Non-pigmented ciliary epithelial cell (primary cell): ENCODE measurements around the gene CPN2.

ENCODE experiments used
- DNase-seq: peaks from one replicate; pipeline ENCODE4 v3.0.0-alpha.2; 2010; ENCODE audit warnings: low read depth

CPN2 gene

GRCh38 chr3:194328053-194328657 is 23.0 kb downstream of the CPN2 start:
- DNase-seq, result no peak

DNA sequence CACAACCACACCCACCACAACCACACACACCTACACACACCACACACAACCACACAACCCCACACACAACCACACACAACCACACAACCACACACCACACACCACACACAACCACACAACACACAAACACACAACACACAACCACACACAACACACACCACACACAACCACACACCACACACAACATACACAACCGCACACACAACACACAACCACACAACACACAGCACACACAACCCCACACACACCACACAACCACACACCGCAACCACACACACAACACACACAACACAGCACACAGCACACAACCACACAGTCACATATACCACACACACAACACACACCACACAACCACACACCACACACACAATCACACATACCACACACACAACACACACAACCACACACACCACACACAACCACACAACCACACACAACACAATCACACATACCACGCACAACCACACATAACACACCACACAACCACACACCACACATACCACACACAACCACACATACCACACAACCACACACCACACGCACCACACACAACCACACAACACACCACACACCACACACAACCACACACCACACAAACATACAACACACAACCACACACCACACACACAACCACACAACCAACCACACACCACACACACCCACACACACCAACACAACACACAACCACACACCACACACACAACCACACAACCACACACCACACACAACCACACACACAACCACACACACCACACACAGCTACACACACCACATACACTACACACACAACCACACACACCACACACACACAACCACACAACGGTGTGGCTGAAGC is 23.7 kb downstream of the CPN2 start:
- DNase-seq, result no peak

GRCh38 chr3:194326968-194327217 is 24.2 kb downstream of the CPN2 start:
- no peak for DNase-seq

DNA sequence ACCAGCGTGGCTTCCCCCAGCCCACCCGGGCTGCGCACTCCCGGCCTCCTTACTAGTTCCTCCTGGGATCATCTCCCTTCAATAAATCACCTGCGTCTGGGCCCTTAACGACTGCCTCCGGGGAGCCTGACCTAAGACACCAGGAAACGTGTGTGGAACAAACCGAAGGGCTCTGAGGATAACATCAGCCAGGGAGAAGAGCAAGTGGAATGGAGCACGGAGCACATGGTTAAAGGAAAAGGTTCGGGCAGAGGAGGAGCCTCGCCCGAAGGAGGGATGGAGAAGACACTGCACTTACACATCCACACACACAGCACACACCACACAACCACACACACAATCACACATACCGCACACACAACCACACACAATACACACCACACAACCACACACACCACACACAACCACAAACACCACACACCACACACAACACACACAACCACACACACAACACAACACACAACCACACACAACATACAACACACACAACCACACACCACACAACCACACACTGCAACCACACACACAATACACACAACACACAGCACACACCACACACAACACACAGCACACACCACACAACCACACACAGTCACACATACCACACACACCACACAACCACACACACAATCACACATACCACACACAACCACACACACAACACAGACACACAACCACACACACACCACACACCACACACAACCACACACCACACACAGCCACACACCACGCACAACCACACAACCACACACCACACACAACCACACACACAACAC is 24.7 kb downstream of the CPN2 start:
- DNase-seq, result no peak

DNA sequence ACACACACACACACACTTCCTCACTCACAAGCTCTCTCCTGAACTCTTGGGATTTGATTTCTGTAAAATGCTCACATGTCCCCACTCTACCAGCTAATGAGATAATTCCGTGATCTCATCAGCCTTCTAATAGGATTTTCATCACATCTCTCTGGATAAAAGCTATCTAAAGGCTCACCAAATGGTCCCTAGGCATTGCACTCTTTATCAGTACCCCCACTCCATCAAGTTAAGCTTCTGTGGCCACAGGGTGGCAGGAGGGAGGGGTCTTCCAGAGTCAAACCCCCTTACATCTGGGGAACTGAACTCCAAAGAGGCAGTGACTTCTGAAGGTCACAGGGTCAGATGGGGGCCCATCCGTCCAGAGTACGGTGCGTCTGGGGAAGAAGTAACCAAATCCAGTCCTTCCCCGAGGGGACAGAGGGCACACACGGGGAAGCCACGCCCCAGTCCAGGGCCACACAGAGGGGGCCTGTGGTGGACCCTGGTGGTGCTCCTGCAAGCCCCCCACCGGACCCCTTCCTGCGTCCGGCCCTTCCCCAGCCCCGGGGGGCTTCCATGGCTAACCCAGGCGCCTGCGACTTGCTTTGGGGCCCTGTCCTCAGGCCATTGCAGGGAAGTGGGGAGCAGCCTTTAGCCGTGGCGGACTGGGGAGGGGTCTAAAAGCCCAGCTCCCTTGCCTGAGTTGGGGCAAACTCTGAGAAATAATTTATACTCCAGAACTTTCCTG is 25.5 kb downstream of the CPN2 start:
- no peak for DNase-seq

DNA sequence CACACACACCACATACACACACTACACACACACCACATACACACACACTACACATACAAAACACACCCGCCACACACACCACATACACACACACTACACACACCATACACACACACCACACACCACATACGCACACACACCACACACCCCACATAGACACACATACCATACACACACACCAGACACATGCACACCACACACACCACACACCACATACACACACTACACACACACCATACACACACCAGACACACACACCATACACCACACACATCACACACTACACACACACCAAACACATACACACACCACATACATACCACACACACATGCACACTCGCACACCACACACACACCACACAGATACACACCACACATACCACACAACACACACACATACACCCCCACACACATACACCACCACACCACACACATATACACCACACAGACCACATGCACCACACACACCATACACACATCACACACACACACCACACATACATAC is 26.3 kb downstream of the CPN2 start:
- DNase-seq, result no peak

- DNase-seq, result no peak
Observed at GRCh38 chr3:194323785-194324735, 27.1 kb downstream of the CPN2 start.

GRCh38 chr3:194322678-194323211 is 28.4 kb downstream of the CPN2 start:
- no peak for DNase-seq

- no peak for DNase-seq
Observed at GRCh38 chr3:194321693-194322640, 29.2 kb downstream of the CPN2 start.

GRCh38 chr3:194320744-194321243 is 30.3 kb downstream of the CPN2 start:
- no peak for DNase-seq

DNA sequence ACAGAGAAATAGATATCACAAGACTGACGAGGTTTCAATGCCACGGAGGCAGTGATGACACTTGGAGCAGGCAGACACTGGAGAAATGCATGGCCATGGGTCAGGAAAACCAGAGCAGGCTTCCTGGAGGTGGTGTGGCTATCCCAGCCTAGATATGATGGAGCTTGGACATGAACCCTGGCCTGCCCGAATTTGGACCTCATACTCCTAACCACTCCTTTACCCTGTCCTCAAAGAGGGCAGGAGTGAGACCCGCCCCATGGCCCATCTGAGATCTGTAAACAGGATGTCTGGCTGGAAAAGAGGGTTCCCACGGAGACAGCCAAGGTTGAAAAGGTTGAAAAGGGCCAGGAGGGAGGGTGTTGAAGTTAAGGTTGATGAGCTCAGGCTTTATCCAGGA is 31.0 kb downstream of the CPN2 start:
- DNase-seq, result no peak

GRCh38 chr3:194318511-194319161 is 32.5 kb downstream of the CPN2 start:
- DNase-seq, result no peak

DNA sequence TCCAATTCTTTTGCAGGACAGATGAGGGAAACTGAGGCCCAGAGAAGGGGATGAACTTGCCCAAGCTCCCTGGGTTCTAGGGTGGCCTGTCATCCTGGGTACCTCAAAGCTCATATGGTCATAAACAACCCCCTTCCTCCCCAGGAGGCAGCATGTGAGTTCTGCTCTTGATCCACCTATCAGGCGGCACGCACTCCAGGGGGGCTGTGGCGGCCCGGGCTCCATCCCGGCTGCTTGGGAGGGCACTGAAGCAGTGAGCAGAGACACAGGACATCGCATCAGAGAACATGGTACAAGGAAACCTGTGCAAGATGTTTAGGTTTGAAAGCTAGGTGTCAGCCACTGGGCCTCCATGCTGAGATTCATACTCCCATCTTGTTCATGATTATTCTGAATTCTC is 34.2 kb downstream of the CPN2 start:
- no peak for DNase-seq

DNA sequence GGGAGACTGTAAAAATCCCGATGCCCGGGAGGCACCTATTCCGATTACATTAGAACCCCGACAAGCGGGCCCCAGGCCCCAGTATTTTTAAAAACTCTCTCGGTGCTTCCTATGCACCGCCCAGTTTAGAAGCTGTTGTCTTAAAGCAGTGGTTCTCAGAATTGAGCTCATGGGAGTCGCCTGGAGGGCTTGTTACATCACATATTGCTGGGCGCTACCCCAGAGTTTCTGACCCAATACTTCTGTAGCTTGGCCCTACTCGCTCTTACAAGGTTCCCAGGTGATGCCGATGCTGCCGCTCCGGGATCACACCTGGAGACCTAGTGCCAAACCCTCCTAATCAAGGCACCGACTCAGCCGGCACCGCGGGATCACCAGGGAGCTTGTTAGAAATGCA is 35.2 kb downstream of the CPN2 start:
- no peak for DNase-seq

DNA sequence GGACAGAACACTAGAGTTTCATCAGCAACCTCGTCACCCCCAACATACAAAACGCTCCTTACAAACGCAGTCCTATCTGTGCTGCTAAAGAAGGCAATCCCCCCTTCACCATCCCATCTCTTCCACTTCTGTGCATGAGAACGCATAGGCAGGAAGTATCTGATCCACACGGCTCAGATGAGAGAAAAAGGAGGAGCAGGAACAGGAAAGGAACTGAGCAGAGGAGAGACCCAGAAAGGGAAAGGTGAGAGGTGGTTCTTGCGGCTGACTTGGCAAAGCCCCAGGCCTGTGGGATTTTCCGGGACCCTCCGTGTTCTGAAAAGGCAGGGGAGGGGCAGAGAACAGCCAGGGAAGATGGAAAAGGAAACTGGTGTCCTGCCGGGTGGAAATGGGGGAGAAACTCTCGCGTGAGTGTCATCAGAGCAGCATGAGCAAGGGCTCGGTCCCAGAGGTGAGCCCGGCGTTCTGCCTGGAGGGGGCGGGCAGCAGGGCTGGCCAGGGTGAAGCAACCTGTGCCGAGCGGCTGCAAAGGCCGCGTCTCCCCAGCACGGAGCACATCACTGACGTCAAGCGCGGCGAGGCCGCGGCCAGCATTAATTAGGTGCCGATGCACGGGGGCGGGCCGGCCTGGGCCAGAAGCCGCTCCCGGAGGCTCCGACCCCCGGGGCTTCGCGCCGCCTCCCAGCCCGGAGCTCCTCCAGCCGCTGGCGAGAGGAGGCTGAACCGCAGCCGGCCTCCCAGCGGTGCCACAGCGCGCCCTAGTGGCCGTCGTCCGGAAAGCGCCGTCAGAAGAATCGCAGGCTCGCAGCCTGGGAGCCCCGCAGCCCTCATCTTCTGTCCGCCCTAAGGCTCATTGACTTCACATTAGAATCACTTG is 35.8 kb downstream of the CPN2 start:
- no peak for DNase-seq

- no peak for DNase-seq
Observed at GRCh38 chr3:194314388-194315068, 36.6 kb downstream of the CPN2 start.

GRCh38 chr3:194313560-194314387 is 37.4 kb downstream of the CPN2 start:
- DNase-seq, result no peak
